HEK293 (cell line): ENCODE results near the gene OR6N2.

ENCODE experiments used
- IKZF3 ChIP-seq: fragments of 450-650 bp; IDR thresholded peaks from 2 replicates; pipeline ENCODE4 v1.5.0; 2018; ENCODE audit warnings: missing biosample characterization, mild to moderate bottlenecking, missing genetic modification characterization, moderate library complexity
- REST ChIP-seq: fragments of 450-650 bp; formaldehyde crosslinking; IDR thresholded peaks from 2 replicates; pipeline ENCODE4 v1.5.1; 2016; ENCODE audit warnings: missing biosample characterization, missing genetic modification characterization
- ZNF138 ChIP-seq: fragments of 450-650 bp; formaldehyde crosslinking; IDR thresholded peaks from 2 replicates; pipeline ENCODE4 v1.5.1; 2016; ENCODE audit warnings: missing biosample characterization, missing genetic modification characterization, borderline replicate concordance
- ZNF140 ChIP-seq: fragments of 450-650 bp; formaldehyde crosslinking; IDR thresholded peaks from 2 replicates; pipeline ENCODE4 v1.5.1; 2016; ENCODE audit warnings: missing biosample characterization, missing genetic modification characterization
- ZNF184 ChIP-seq: fragments of 450-650 bp; IDR thresholded peaks from 2 replicates; pipeline ENCODE4 v1.5.1; 2018; ENCODE audit warnings: missing biosample characterization, mild to moderate bottlenecking, missing genetic modification characterization
- ZNF274 ChIP-seq, 2 experiments: fragments of 200-500 bp in 1 of 2; fragments of 450-650 bp in 1 of 2; sonication (Bioruptor generic) in 1 of 2; formaldehyde crosslinking in 1 of 2; IDR thresholded peaks; 2 replicates each; pipeline versions ENCODE4 v1.5.1 to v1.6.1; 2014 to 2016; ENCODE audit warnings: borderline replicate concordance in 1 of 2, inconsistent platforms in 1 of 2, low read length in 1 of 2, missing biosample characterization in 1 of 2, missing genetic modification characterization in 1 of 2
- ZNF404 ChIP-seq: fragments of 450-650 bp; formaldehyde crosslinking; IDR thresholded peaks from 2 replicates; pipeline ENCODE4 v1.5.1; 2017; ENCODE audit warnings: missing biosample characterization, missing genetic modification characterization
- ZNF670 ChIP-seq: fragments of 450-650 bp; formaldehyde crosslinking; IDR thresholded peaks from 2 replicates; pipeline ENCODE4 v1.5.1; 2016; ENCODE audit warnings: missing biosample characterization, missing genetic modification characterization, low read depth
- ZNF747 ChIP-seq: fragments of 450-650 bp; formaldehyde crosslinking; IDR thresholded peaks from 2 replicates; pipeline ENCODE4 v1.5.1; 2016; ENCODE audit warnings: missing biosample characterization, missing genetic modification characterization
- ZNF777 ChIP-seq: fragments of 450-650 bp; formaldehyde crosslinking; IDR thresholded peaks from 2 replicates; pipeline ENCODE4 v1.5.1; 2017; ENCODE audit warnings: missing biosample characterization, missing genetic modification characterization, borderline replicate concordance
- TF ChIP-seq, protein P1 (sequence below): fragments of 450-650 bp; formaldehyde crosslinking; IDR thresholded peaks from 2 replicates; pipeline ENCODE4 v1.5.1; 2016; ENCODE audit warnings: missing biosample characterization, missing genetic modification characterization

DNA sequence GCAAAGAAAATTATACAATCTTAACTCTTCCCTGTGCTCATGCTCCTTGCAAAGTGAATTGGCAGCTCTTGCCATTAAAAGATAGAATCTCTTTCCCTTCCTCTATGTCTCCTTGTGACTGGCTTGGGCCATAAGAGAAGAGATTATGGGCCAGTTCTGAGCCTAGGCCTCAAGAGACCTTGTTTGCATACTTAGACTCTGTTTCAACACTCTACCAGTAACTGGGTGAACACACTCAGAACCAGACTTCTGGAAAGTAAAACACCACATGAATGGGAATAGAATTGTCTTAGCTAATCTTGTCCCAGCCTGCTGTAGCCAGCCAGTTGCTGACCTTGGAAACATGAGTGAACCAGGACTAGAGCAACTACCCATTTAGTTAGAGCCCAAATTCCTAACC lies 45.2 kb downstream of the OR6N2 start:
- TF ChIP-seq, protein P1, sequence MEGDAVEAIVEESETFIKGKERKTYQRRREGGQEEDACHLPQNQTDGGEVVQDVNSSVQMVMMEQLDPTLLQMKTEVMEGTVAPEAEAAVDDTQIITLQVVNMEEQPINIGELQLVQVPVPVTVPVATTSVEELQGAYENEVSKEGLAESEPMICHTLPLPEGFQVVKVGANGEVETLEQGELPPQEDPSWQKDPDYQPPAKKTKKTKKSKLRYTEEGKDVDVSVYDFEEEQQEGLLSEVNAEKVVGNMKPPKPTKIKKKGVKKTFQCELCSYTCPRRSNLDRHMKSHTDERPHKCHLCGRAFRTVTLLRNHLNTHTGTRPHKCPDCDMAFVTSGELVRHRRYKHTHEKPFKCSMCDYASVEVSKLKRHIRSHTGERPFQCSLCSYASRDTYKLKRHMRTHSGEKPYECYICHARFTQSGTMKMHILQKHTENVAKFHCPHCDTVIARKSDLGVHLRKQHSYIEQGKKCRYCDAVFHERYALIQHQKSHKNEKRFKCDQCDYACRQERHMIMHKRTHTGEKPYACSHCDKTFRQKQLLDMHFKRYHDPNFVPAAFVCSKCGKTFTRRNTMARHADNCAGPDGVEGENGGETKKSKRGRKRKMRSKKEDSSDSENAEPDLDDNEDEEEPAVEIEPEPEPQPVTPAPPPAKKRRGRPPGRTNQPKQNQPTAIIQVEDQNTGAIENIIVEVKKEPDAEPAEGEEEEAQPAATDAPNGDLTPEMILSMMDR, result no peak
- TF ChIP-seq ZNF670 (tag by site-specific recombination) (no peak), ZNF404 (tag by site-specific recombination) (no peak), ZNF140 (tag by site-specific recombination) (no peak), REST (tag by site-specific recombination) (no peak), ZNF184 (tag by site-specific recombination) (no peak), ZNF777 (no peak), ZNF138 (tag by site-specific recombination) (no peak), ZNF747 (no peak), ZNF274 (IDR thresholded peaks at IDR 0.05; ENCODE audit: low read length) (no peak), ZNF274 (tag by site-specific recombination; IDR thresholded peaks at IDR 0.05; ENCODE audit: borderline replicate concordance) (no peak), IKZF3 (no peak)
